DOHH2 (cell line): ENCODE data around the gene KNSTRN.

ENCODE experiments used
- EZH2phosphoT487 ChIP-seq: fragments of 200-600 bp; sonication (generic); IDR thresholded peaks from 2 replicates; pipeline ENCODE4 v1.6.1; 2017; ENCODE audit warnings: borderline replicate concordance, mild to moderate bottlenecking, antibody characterized with exemption, low read length, moderate library complexity, mixed read lengths
- TF ChIP-seq, protein P1 (sequence below): fragments of 200-600 bp; sonication (generic); IDR thresholded peaks from one replicate; pipeline ENCODE4 v1.5.1; 2014; ENCODE audit warnings: antibody characterized with exemption, mild to moderate bottlenecking, low read depth, low read length; ENCODE audit not compliant: poor library complexity, severe bottlenecking

DNA sequence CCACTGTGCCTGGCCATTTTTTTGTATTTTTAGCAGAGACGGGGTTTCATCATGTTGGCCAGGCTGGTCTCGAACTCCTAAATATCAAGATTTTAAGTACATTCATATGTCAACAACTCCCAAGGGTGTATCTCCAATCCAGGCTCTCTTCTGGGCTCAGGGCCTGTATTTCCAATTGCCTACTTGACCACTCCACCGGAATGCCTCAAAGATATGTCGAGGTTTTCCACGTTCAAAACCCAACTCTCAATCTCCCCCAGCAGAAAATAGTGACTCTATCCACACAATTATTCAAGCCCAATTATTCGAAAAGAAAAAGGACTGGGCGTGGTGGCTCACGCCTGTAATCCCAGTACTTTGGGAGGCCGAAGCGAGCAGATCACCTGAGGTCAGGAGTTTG is 1.9 kb upstream of the KNSTRN start:
- TF ChIP-seq, protein P1, sequence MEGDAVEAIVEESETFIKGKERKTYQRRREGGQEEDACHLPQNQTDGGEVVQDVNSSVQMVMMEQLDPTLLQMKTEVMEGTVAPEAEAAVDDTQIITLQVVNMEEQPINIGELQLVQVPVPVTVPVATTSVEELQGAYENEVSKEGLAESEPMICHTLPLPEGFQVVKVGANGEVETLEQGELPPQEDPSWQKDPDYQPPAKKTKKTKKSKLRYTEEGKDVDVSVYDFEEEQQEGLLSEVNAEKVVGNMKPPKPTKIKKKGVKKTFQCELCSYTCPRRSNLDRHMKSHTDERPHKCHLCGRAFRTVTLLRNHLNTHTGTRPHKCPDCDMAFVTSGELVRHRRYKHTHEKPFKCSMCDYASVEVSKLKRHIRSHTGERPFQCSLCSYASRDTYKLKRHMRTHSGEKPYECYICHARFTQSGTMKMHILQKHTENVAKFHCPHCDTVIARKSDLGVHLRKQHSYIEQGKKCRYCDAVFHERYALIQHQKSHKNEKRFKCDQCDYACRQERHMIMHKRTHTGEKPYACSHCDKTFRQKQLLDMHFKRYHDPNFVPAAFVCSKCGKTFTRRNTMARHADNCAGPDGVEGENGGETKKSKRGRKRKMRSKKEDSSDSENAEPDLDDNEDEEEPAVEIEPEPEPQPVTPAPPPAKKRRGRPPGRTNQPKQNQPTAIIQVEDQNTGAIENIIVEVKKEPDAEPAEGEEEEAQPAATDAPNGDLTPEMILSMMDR = no peak
- no peak for TF ChIP-seq EZH2phosphoT487
